HG02852 (cell line): ENCODE measurements around the gene SLIT3.

Experiments
- ATAC-seq: cut with Tn5 transposase; IDR thresholded peaks from one replicate; pipeline ENCODE4 v1.9.1; 2021; ENCODE audit warnings: mild to moderate bottlenecking, moderate library complexity; ENCODE audit not compliant: unreplicated experiment

The SLIT3 gene

DNA sequence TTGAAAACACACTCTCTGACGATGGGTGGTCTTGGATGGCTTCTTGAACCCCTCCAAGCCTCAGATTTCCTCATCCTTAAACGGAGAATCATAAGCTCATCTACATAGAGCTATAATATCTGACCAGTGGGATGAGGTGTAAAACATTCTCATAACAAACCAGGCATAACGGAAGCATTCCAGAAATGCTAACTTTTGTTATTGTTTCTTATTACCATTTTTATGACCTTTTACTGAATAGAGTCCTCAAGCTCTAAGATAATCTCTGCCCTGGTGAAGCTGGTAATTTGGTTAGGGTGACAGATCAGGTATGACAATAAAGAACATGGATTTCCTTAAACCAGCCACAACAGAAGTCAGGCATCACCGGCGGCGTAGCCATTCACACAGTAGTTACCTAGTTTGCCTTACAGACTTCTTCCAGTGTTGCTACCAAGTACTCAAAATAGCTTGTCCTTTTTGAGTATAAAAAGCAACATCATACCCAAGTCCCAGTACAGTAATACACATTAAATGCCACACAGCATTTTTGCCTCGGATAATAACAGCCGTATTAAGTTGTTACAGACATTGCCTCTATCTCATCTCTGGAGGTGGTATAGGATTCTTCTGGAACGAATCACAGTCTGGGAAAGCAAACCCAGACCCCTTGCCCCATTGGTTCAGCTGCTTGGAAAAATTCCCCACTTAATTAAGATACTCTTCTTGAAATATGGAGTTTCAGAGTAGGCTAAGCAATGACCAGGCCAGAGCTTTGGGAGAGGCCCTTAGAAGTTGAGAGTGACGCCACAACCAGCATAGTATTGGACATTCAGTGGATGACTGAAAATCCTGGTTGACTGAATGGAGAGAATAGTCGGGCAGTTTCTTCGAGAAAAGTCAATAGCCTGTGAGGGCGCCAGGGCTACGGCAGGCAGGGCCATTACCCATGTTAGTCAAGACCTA, 252.5 kb downstream of the SLIT3 start:
- ATAC-seq = no peak

- ATAC-seq = no peak
Observed at GRCh38 chr5:169044962-169045361, 256.0 kb downstream of the SLIT3 start.

- ATAC-seq = no peak
Observed at GRCh38 chr5:169041180-169041579, 259.8 kb downstream of the SLIT3 start.

GRCh38 chr5:169039592-169039991, 261.3 kb downstream of the SLIT3 start:
- ATAC-seq = no peak

- ATAC-seq = no peak
Observed at GRCh38 chr5:169037466-169037865, 263.5 kb downstream of the SLIT3 start.

DNA sequence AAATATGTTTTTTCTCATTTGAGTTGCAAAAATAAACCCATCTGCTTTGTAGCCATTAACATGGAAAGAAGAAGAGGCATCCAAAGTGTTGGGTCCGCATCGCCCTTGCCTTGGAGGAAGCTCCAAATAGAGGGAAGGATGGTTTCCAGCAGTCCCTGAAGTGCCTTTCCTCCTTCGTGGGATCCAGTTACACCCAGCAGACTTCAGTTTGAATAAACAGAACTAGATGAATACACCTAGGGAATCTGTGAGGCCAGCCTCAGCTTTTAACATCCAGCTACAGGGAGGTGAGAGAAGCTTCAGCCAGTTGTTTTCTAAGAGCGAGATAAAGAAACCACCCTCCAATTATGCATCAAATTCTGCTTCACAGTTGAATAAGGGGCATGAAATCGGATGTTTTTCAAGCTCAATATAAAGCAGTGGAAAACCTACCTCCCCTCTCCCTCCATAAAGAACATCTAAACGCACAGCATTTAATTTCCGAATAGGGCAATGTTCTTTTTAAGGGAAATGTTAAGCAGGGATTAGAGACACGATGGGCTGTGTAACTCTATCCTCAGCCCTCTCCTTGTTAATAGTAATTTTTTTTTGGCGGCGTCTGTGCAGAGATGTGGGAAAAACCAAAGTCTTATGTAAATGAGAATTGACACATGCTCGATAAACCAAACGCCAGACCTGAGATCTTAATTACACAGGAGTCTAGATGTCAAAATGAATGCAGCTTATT, 264.7 kb downstream of the SLIT3 start:
- ATAC-seq = no peak

GRCh38 chr5:169029661-169030274, 271.2 kb downstream of the SLIT3 start:
- ATAC-seq = no peak

DNA sequence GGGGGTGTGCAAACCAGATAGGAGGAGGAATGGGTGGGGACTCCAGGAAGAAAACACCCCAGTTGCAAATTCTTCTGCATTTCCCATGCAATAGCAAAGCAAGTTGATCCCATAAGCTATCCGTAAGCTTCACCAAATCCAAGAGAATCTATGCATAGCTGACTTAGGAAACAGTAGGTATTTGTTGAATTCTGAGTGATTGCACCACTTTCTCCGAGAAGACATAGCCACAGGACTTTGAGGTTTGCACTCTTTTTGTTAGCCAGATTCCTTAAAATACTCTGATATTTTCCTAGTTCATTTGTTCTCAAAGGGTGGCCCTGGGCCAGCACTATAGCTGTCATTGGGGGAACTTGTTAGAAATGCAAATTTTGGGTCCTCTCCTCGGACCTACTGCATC, 271.9 kb downstream of the SLIT3 start:
- no peak for ATAC-seq

- no peak for ATAC-seq
Observed at GRCh38 chr5:169027501-169028061, 273.4 kb downstream of the SLIT3 start.

- ATAC-seq = no peak
Observed at GRCh38 chr5:169025491-169025890, 275.4 kb downstream of the SLIT3 start.

- ATAC-seq = no peak
Observed at GRCh38 chr5:169024421-169024820, 276.5 kb downstream of the SLIT3 start.

DNA sequence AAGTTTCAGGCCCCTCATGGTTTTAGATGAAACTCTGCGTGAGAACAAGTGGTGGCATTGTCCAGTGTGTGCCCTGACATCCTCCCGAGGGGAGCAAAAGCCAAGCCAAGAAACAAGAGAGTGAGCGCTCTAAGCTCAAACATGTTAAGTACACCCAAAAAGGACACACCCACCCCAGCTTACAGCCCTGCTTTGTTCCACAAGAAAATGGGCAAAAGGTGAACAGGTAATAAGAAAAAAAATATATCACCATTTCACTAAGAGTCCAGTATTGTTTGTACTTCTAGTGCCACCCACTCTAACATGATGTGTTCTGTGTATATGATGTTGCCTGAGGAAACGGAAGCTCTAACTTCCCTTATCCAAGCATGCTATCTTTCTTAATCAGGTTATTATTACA, 278.2 kb downstream of the SLIT3 start:
- no peak for ATAC-seq

- no peak for ATAC-seq
Observed at GRCh38 chr5:169020102-169020501, 280.8 kb downstream of the SLIT3 start.

DNA sequence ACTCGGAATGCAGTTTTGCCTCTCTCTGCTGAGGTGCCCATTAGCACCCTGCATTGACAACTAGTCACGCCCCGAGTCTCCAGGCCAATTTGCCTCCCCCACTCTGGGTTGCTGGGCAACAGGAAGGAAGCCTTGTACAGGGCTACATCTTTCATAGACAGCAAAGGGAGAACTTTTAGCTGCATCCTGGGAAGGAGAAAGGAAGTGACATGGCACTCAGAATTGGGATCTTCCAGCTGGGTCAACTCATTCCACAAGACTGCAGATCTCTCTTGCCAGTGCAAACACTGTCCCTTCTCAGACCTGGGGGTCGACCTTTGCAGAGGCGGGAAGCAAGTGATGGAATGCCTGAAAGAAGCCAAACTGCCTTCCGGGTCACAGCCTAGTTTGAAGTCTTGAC, 282.0 kb downstream of the SLIT3 start:
- no peak for ATAC-seq

- no peak for ATAC-seq
Observed at GRCh38 chr5:169015991-169016390, 284.9 kb downstream of the SLIT3 start.

- ATAC-seq = no peak
Observed at GRCh38 chr5:169013846-169014245, 287.1 kb downstream of the SLIT3 start.

DNA sequence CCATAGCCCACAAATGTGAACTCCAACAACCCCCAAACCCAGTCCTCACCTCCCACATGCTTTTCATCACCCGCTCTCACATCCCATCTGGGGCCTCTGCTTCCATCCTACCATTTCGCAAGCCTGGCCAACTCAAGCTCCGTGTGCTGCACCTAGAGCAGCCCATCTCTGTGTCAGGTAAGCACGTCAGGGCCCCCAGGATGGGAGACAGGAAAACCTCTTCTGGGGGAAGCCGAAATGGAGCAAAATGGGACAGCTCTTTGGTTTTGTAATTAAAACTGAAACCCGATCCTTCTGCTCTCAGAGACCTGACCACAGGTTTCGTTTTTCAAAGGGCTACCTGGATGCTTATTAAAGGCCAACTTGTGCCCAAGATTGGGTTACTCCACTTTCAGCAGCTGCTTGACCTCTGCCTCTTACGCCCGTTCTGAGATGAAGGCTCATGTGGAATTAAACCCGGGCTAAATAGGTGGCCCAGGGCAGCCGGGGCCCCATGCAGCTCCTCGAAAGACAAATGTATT, 287.7 kb downstream of the SLIT3 start:
- ATAC-seq = no peak

GRCh38 chr5:169012450-169012849, 288.5 kb downstream of the SLIT3 start:
- no peak for ATAC-seq

GRCh38 chr5:169011451-169011850, 289.5 kb downstream of the SLIT3 start:
- ATAC-seq = no peak

- no peak for ATAC-seq
Observed at GRCh38 chr5:169011009-169011408, 289.9 kb downstream of the SLIT3 start.

GRCh38 chr5:169009123-169009522, 291.8 kb downstream of the SLIT3 start:
- ATAC-seq = no peak
